NCI-H526 treated with DMSO at 0.1 percent for 48 hours (cell line): ENCODE results near the gene DIABLO.
"Not testable (repeated sequence)": the region's sequence is repeated elsewhere in the genome, so short reads cannot be mapped to it uniquely, and the experiment has no call there.

Experiments used
- DNase-seq: peaks from one replicate; lab custom pipeline; 2025; lab: John Stamatoyannopoulos, UW

The DIABLO gene

DNA sequence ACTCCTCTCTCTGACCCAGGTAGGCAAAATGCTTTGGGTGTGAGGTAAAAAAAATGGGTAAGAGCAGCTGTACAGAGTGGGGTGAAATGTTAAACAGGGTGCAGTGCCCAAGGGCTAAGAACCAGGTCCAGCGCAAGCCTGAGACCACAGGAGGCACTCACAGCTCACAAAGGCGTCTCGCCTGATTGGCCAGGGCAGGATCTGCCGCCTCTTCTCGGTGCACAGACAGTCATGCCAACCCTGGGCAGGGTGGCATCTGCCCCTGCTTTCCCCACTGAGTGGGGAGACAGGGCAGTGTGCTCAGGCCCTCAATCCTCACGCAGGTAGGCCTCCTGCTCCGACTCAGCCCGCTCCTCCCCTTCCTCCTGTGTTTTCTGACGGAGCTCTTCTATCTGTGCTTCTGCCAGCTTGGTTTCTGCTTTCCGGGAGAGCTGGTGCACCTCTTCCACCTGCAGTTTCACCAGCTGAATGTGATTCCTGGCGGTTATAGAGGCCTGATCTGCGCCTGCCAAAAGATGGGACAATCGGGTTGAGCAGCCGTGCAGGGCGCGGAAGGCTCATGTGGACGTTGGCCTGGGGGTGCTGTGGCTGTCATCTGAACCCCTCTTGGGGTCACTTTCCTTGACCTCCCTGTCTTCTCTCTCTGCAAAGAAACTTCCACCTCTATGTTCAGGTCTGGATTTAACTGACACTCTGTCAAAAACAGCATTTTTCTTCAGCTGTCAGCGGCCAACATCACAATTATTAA is 17.6 kb downstream of the DIABLO start:
- no peak for DNase-seq

DNA sequence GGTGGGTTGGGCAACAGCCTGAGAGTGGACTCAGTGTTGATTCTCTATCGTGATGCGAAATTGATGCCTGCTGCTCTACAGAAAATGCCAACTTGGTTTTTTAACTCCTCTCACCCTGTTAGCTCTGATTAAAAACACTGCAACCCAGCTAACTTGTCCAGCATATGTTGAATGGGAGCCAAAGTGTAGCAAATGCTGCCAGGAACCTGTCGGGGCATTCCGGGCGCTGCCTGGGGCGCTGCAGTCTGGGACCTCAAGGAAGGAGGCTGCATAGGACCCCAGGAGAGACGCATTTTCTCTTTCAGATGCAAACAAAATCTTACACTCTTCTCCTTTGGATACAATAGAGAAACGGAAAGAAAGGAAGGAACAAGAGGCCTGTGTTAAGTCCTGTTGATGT is 18.5 kb downstream of the DIABLO start:
- no peak for DNase-seq

DNA sequence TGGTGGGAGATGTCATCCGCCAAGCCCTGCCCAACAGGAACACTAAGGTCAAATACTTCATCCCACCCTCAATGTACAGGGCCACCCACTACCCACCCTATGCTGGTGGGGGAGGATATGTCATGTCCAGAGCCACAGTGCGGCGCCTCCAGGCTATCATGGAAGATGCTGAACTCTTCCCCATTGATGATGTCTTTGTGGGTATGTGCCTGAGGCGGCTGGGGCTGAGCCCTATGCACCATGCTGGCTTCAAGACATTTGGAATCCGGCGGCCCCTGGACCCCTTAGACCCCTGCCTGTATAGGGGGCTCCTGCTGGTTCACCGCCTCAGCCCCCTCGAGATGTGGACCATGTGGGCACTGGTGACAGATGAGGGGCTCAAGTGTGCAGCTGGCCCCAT is 18.9 kb downstream of the DIABLO start:
- no peak for DNase-seq

DNA sequence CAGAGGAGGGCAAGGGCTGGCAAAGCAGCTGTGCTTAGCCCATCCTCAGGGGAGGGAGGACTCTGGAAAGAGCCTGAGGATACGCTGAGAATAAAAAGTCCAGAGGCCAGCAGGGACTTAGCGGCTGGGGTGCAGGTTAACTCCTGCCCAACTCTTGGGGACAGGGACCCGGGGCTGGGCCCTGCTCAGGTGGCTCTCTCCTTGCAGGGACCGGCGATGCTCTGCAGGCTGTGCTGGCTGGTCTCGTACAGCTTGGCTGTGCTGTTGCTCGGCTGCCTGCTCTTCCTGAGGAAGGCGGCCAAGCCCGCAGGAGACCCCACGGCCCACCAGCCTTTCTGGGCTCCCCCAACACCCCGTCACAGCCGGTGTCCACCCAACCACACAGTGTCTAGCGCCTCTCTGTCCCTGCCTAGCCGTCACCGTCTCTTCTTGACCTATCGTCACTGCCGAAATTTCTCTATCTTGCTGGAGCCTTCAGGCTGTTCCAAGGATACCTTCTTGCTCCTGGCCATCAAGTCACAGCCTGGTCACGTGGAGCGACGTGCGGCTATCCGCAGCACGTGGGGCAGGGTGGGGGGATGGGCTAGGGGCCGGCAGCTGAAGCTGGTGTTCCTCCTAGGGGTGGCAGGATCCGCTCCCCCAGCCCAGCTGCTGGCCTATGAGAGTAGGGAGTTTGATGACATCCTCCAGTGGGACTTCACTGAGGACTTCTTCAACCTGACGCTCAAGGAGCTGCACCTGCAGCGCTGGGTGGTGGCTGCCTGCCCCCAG is 19.6 kb downstream of the DIABLO start:
- DNase-seq, result no peak

DNA sequence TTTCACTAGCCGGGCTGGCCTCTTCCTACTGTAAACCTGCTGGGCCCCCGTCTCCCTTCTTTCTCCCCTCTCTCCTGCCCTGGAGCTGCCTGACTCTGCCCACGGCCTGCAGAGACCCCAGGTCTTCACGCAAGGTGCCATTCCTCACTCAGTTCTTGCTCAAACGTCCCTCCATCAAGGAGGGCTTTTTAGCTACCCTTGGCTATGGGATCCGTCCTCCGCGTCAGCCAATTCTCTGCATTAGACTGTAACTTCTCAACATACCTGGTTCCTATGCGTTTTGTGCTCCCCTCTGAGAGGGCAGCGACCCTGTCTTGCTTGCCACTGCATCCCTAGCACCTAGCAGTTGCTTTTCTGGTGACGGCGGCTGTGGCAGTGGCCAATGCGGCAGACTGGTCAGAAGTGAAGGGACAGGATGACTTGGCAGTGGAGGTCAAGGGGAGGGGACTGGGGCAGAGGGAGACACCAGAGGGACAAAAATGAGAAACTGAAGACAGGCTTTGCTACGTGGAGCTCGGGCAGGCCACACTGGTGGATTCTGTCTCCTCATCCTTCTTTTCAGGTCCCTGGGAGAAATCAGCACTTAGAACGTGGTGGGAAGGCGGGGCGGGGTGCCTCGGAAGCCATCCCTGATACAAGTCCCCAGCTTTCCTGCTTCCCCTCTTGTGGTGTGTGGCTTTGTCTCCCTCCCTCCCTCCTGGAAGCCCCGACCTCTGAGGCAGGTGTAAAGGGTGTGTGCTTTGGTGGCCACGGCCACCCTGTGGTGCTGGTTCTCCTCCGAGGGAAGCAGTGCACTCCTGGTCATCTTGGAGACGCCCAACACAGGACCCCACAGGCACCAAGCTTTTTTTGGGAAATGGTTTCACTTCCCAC is 20.6 kb downstream of the DIABLO start:
- no peak for DNase-seq

DNA sequence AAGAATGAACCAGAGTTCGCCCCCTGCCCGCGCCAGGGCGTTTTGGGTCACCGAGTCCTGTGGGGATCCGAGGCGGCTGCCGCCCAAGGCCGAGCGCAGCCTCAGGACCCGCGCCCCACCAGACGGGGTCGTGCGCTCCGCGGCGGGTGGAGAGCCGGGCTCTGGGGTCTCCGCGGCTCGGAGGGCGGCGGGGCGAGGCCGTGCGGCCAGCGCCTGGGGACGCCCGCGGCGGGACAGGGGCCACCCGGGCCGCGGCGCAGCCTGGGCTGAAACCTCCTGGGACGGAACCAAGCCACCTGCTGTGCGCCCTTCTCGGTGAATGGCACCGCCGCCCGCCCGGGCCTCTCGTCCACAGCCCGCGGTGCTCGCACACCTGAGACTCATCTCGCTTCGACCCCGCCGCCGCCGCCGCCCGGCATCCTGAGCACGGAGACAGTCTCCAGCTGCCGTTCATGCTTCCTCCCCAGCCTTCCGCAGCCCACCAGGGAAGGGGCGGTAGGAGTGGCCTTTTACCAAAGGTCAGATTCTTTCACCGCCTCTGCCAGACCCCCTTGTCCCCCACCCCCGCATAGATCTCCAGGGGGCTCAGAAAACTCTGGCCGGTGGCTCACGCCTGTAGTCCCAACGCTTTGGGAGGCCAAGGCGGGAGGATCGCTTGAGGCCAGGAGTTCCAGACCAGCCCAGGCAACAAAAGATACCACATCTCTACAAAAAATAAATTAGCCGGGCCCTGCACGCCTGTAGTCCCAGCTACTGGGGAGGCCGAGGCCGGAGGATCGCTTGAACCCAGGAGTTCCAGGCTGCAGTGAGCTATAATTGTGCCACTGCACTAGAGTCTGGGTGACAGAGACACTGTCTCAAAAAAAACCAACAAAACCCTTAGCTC is 21.4 kb downstream of the DIABLO start:
- peak; percentile 13 for DNase-seq

DNA sequence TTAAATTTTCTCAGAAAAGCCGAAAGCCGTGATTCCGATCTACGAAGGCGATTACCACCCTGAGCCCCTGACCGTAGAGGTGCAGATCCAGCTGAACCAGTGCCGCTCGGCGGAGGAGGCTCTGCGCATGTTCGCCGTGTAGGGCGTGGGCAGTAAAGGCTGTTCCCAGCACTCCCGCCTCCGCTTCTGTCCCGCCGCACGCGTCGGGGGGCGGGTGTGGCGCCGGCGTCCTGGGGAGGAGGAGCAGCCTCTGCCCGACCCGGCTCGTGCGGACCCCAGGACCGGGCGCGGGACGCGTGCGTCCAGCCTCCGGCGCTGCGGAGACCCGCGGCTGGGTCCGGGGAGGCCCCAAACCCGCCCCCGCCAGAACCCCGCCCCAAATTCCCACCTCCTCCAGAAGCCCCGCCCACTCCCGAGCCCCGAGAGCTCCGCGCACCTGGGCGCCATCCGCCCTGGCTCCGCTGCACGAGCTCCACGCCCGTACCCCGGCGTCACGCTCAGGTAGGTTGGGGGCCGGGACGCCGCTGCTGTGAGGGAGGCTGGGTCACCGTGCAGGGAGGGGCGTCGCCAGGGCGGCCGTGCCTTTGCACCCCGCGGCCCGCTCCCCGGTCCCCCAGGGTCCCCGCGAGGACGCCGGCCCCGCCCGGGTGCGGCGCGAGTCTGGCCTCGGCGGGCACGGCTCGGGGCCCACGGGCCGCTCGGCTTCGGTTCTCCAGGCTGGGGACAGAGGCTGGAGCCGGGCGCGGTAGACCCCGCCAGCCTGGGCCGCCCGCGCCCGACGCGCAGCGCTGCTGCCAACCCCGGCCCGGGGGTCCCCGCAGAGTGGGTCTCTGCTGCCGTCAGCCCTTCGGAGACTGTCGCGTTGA is 22.3 kb downstream of the DIABLO start, which contains the start of gene B3GNT4:
TSS of gene B3GNT4 (plus strand) at position 409 of the 866 bp plus-strand sequence. CDS start 910 bp downstream, outside the sequence.
- peak; percentile 49 for DNase-seq

DNA sequence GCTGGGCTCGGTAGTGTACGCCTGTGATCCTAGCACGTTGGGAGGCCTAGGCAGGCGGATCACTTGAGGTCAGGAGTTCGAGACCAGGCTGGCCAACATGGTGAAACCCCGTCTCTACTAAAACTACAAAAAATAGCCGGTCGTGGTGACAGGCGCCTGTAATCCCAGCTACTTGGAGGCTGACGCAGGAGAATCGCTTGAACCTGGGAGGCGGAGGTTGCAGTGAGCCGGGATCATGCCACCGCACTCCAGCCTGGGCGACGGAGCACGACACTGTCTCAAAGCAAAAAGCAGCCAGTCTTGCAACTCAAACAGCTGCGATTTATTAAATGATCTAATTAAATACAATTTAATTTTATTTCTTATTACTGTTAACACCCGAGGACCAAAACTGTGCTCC is 23.0 kb downstream of the DIABLO start:
- not testable (repeated sequence) for DNase-seq

DNA sequence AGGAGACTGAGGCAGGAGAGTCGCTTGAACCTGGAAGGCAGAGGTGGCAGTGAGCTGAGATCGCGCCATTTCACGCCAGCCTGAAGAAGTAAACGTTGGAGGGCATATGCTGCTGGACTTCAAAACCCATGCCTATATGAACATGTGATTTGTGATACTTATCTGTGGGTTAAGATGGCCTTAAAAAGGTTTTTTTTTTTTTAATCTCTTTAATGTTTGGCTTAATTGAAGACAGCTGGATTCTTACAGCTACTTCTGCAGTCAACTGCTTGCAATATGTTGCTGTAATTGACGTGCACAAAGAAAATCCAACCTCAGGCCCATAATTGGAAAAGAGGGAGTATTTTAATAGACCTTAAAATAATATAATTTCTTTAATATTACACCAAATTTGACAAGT is 23.8 kb downstream of the DIABLO start:
- no peak for DNase-seq

DNA sequence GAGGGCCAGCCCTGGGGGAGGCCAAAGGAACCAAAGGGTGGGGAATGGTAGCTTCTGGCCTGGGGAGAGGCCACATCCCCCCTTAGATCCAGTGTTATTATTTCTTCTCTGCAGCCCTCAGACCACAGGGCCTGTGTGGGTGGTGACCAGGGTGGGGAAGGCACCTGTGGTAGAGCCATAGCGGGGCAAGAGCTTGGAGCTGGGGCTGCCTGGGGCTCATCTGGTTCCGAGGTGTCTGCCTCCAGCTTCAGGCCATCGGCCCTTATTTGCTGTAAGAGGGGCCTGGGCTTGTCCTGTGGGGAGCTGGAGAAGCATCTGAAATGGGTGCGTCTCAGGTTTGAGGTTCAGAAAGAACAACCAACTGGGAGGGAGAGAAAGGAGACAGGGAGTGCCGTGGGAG is 24.5 kb downstream of the DIABLO start:
- no peak for DNase-seq

DNA sequence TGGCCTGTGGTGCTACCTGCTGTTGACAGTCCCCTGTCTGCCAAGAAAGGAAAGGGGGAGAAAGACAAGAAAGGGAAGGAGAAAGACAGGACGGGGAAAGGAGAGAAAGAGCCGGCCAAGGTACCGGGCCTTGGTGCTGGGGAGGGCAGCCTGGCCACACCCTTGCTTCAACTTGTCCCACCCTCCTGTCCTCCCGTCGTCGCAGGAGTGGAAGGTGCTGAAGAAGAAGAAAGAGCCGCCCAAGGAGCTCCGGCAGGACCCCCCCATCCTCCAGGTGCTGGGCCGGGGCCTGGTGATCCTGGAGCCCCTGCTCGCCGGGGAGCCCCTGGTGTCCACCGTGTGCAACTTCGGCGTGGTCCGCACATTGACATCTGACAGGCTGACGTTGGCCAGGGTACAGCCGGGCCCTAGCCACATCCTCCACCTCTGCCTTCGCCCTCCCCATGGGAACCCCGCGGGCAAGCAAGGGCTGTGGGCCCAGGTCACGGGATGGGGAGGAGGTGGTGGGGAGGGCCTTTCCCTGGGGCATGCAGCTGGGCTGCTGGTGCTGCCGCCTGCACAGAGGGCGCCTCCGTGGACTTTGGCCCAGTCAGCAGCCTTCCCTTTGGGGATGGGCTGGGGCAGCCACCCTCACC is 25.2 kb downstream of the DIABLO start:
- no peak for DNase-seq

DNA sequence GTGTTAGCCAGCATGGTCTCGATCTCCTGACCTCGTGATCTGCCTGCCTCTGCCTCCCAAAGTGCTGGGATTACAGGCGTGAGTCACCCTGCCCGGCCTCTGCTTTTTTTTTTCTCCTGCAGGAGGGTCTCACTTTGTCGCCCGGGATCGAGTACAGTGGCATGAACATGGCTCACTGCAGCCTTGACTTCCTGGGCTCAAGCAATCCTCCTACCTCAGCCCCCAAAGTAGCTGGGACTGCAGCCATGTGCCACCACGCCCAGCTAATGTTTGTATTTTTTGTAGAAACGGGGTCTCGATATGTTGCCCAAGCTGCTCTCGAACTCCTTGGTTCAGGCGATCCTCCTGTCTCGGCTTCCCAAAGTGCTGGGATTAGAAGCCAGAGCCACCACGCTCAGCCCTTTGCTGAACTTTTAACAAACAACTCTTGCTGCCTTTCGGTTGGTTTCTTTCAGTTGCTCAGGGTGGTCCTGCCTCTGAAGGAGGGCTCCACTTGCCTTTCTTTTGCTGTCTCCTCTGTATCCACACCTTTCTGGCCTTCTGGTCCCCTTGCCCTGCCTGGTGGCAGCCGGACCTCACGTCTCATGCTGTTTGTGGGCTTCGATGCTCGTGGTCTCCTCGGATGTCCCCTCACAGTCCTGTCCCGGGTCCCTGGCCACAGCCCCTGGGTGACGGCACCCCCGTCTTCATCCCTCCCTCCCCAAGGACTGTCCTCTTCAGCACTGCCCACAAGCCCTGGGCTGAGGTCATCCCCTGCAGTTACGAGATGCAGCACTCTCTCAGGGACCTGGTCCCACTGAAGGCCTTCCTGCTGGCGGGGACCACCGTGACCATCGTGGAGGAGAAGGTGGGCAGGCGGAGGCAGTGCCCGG is 26.1 kb downstream of the DIABLO start:
- no peak for DNase-seq

DNA sequence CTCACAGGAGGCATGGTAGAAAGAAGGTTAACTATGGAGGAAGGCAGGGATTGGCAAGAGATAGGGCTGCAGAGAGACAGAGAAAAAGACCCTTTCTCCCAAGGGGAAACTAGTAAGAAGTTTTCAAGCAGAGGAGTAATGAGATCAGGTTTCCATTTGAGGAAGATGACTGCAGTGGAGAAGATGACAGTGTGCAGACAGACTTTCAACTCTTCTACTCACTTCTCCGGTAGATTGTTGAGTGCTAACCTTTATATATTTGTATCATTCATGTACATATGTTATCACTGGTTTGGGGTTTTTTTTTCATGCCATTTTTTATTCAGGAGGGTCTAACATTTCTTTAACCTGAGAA is 28.3 kb downstream of the DIABLO start:
- DNase-seq, result no peak

DNA sequence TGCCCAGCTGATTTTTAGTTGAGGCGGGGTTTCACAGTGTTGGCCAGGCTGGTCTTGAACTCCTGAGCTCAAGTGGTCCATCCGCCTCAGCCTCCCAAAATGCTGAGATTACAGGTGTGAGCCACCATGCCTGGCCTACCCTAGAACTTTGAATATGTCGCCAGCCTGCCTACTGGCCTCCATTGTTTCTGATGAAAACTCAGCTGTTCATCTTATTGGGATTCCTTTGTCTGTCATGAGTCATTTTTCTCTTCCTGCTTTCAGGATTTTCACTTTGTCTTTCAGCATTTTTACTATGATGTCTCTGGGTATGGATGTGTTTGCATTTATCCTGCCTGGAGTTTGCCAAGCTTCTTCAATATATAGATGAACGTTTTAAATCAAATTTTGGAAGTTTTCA is 30.4 kb downstream of the DIABLO start:
- no peak for DNase-seq

DNA sequence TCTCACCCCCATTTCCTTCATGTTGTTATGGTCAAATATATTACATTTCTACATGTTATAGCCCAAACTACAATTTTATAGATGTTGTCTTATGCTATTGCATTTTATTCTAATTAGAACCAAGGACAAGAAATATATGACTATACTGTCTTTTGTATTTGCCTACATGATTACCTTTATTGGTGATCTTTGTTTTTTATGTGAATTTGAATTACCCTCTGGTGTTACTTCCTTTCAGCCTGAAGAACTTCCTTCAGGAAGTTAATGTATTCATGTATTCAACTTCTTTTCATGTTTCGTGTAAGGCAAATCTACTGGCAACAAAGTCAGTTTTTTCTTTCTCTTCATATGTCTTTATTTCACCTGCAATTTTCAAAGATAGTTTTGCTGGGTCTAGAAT is 31.0 kb downstream of the DIABLO start:
- DNase-seq, result no peak

DNA sequence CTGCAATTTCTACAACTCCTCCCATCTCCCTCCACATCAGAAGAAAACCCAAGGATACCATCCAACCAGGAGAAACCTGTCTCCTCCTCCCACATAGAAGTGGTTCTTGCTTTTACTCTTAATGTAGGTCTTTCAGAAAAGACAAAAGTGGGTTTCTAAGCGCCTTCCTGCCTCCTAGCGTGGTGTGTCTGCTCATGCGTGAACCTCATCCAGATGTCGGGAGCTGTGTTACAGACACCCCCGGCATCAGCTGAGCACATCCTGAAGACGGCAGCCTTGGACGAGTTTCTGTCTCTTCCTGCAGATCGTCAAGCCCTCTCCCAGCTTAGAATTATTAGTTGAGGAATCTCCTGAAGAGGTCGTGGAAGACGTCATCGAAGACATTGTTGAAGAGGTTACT is 33.4 kb downstream of the DIABLO start:
- DNase-seq, result no peak

DNA sequence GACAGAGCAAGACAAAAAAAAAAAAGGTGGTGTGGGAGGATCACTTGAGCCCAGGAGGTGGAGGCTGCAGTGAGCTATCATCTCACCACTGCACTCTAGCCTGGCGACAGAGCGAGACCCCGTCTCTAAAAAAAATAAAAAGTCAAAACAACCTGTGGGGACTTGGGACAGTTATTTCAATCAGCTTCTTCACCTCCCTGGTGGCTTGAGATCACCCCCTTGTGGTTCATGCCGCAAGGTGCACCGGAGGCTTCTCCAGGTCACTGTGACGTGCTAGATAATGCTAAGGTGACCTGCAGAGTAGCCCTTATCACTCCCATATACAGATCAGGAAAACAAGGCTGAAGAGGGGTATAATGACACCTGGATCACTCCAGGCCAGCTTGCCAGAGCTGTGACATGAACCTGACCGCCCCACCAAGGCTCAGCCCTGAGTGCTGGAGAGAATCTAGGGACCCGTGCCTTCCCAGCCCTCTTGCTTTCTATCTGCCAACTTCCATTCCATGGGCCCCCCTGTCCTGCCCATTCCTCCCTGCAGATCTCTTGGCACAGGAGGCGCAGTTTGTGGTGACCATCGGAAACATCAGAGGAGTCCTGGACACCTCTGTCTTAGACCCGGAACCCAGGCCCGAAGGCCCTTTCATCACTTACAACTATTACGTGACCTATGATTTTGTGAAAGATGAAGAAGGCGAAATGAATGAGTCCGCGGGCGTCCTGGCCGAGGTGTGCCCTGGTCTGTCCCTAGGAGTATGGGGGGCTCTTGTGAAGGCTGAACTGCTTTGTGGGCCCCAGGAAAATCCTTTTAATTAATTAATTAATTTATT is 34.8 kb downstream of the DIABLO start:
- DNase-seq, result peak; percentile 19
